Fibroblast of villous mesenchyme (primary cell): Measurements from ENCODE around the gene INTS11. TPM values are rescaled to one million over a fixed set of nuclear protein-coding genes. Genes with fewer than 3 reads are reported as not detected.

ENCODE experiments used
- DNase-seq: peaks from one replicate; pipeline ENCODE4 v3.0.0-alpha.2; 2010; ENCODE audit warnings: low read depth
- H3K4me3 ChIP-seq: 2 replicates; pipeline ENCODE4 v1.5.1; 2011; ENCODE audit warnings: low read depth, mild to moderate bottlenecking, low read length
- CTCF ChIP-seq: IDR thresholded peaks from 2 replicates; pipeline ENCODE4 v1.5.1; 2012; ENCODE audit warnings: low read depth, mild to moderate bottlenecking, low read length; ENCODE audit not compliant: insufficient read depth
- total RNA-seq: library from RNA; depleted of rRNA; stranded (reverse); fragments of >200 nt; gene quantifications from 2 replicates; pipeline ENCODE4 v1.2.3, GENCODE V29; 2012

INTS11 gene
- total RNA-seq, 1 donor: 57.9 TPM

GRCh38 chr1:1314678-1315335 is 9.7 kb downstream of the INTS11 start:
- H3K4me3 ChIP-seq: no peak overlapping the region
- DNase-seq: no peak
- no peak for TF ChIP-seq CTCF

- H3K4me3 ChIP-seq: no peak overlapping the region
- no peak for DNase-seq
- no peak for TF ChIP-seq CTCF
These were observed 10.2 kb downstream of the INTS11 start for GRCh38 chr1:1314237-1314586.

GRCh38 chr1:1313500-1314236 is 10.8 kb downstream of the INTS11 start:
- no peak for TF ChIP-seq CTCF
- no peak for DNase-seq
- H3K4me3 ChIP-seq: no peak overlapping the region

GRCh38 chr1:1312450-1313314 is 11.8 kb downstream of the INTS11 start:
- H3K4me3 ChIP-seq: no peak overlapping the region
- no peak for DNase-seq
- no peak for TF ChIP-seq CTCF

GRCh38 chr1:1311107-1312104 is 13.1 kb downstream of the INTS11 start:
- no peak overlapping the region for H3K4me3 ChIP-seq
- DNase-seq: no peak
- TF ChIP-seq CTCF: no peak

- H3K4me3 ChIP-seq: no peak overlapping the region
- TF ChIP-seq CTCF: no peak
- no peak for DNase-seq
These were observed 13.9 kb downstream of the INTS11 start for GRCh38 chr1:1310476-1311053.
